Karpas-422 (cell line): ENCODE measurements around the gene ERCC8. TPM values are rescaled to one million over a fixed set of nuclear protein-coding genes. Genes with fewer than 3 reads are reported as not detected.

ENCODE experiments used
- DNase-seq: peaks from one replicate; pipeline ENCODE4 v3.0.0-alpha.2; 2015
- H2AFZ ChIP-seq: fragments of 200-600 bp; sonication (generic); 2 replicates; pipeline ENCODE4 v1.6.1; 2014; ENCODE audit warnings: antibody characterized with exemption, low read length, mixed read lengths
- H3K27ac ChIP-seq: fragments of 200-600 bp; sonication (generic); 2 replicates; pipeline ENCODE4 v1.5.1; 2014; ENCODE audit warnings: mild to moderate bottlenecking, low read length, moderate library complexity
- H3K27me3 ChIP-seq: fragments of 200-600 bp; sonication (generic); 2 replicates; pipeline ENCODE4 v1.6.1; 2014; ENCODE audit warnings: low read length, mixed read lengths
- H3K36me3 ChIP-seq: fragments of 200-600 bp; sonication (generic); 2 replicates; pipeline ENCODE4 v1.6.1; 2014; ENCODE audit warnings: low read length, mixed read lengths; ENCODE audit not compliant: insufficient read depth
- H3K4me1 ChIP-seq: fragments of 200-600 bp; sonication (generic); 2 replicates; pipeline ENCODE4 v1.6.1; 2014; ENCODE audit warnings: mild to moderate bottlenecking, low read length, mixed read lengths
- H3K4me2 ChIP-seq: fragments of 200-600 bp; sonication (generic); 2 replicates; pipeline ENCODE4 v1.6.1; 2014; ENCODE audit warnings: low read length, low read depth, mild to moderate bottlenecking; ENCODE audit not compliant: poor library complexity, severe bottlenecking
- H3K4me3 ChIP-seq: fragments of 200-600 bp; sonication (generic); 2 replicates; pipeline ENCODE4 v1.5.1; 2014; ENCODE audit warnings: mild to moderate bottlenecking, antibody characterized with exemption, low read length, mixed read lengths
- H3K79me2 ChIP-seq: fragments of 200-600 bp; sonication (generic); 2 replicates; pipeline ENCODE4 v1.6.1; 2014; ENCODE audit warnings: mild to moderate bottlenecking, low read length, mixed read lengths
- H3K9ac ChIP-seq: fragments of 200-600 bp; sonication (generic); 2 replicates; pipeline ENCODE4 v1.6.0; 2014; ENCODE audit warnings: low read length
- H3K9me2 ChIP-seq: fragments of 200-600 bp; sonication (generic), shearing (Covaris generic); replicated peaks from 2 replicates; pipeline ENCODE4 v1.6.0; 2014; ENCODE audit warnings: mild to moderate bottlenecking, low read length, moderate library complexity; ENCODE audit not compliant: insufficient read depth
- H3K9me3 ChIP-seq: fragments of 300-700, 200-600 bp; sonication (generic); 2 replicates; pipeline ENCODE4 v1.6.1; 2014; ENCODE audit warnings: low read length, mixed read lengths
- H4K20me1 ChIP-seq: fragments of 200-600 bp; sonication (generic); 2 replicates; pipeline ENCODE4 v1.6.1; 2014; ENCODE audit warnings: mild to moderate bottlenecking, antibody characterized with exemption, low read length, low read depth; ENCODE audit not compliant: insufficient read depth
- total RNA-seq: library from RNA; depleted of rRNA; stranded (reverse); fragments of >200 nt; shearing (Covaris generic); gene quantifications from 2 replicates; pipeline ENCODE4 v1.2.3, GENCODE V29; 2014; ENCODE audit warnings: low replicate concordance

Gene ERCC8
- total RNA-seq, 1 experiment from 2014 or later = 23.0 TPM

DNA sequence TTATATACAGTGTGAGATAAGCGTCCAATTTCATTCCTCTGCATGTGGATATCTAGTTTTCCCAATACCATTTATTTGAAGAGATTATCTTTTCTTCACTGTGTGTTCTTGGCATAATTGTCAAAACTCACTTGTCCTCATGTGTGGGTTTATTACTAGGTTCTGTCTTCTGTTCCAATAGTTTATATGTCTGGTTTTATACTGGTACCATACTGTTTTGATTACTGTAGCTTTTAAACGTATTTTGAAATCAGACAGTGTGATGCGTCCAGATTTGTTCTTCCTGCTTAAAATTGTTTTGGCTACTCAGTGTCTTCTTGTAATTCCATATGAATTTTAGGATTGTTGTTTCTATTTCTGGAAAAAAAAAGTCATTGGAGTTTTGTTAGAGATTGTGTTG lies 10.4 kb upstream of the ERCC8 start:
- Histone ChIP-seq H3K4me2 (no peak overlapping the region), H3K9ac (no peak overlapping the region), H3K36me3 (no peaks in the 10 kb centered on the region), H3K4me3 (no peak overlapping the region), H2AFZ (no peak overlapping the region), H4K20me1 (peaks cover 9% of the 10 kb centered on the region; the same call in 1 of the 2 replicates), H3K9me3 (no peaks in the 10 kb centered on the region), H3K27me3 (no peaks in the 10 kb centered on the region), H3K27ac (no peak overlapping the region), H3K4me1 (peaks cover 13% of the 10 kb centered on the region), H3K79me2 (peaks cover 97% of the 10 kb centered on the region), H3K9me2 (no peaks in the 10 kb centered on the region)
- no peak for DNase-seq

DNA sequence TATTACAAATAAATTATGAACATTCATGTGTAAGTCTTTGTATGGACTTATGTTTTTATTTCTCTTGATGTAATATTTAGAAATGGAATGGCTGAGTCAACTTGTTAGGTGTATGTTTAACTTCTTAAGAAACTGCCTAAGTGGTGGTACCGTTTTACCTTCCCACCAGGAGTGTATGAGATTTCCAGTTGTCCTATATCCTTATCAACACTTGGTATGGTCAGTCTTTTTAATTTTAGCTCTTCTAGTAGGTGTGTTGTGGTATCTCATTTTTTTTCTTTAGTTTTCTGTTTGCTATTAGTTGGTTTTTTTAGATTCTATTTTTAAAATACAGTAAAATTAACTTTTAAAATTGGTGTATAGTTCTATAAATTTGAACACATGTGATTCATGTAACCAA lies 3.9 kb upstream of the ERCC8 start:
- no peak for DNase-seq
- Histone ChIP-seq H3K27ac (no peak overlapping the region), H2AFZ (no peak overlapping the region), H3K36me3 (no peaks in the 10 kb centered on the region), H3K79me2 (peaks cover 95% of the 10 kb centered on the region), H3K9me2 (no peaks in the 10 kb centered on the region), H3K4me1 (peaks cover 24% of the 10 kb centered on the region), H3K9me3 (no peaks in the 10 kb centered on the region; the same call in 1 of the 2 replicates), H3K4me3 (no peak overlapping the region), H3K27me3 (no peaks in the 10 kb centered on the region), H4K20me1 (no peaks in the 10 kb centered on the region), H3K9ac (no peak overlapping the region), H3K4me2 (no peak overlapping the region)

DNA sequence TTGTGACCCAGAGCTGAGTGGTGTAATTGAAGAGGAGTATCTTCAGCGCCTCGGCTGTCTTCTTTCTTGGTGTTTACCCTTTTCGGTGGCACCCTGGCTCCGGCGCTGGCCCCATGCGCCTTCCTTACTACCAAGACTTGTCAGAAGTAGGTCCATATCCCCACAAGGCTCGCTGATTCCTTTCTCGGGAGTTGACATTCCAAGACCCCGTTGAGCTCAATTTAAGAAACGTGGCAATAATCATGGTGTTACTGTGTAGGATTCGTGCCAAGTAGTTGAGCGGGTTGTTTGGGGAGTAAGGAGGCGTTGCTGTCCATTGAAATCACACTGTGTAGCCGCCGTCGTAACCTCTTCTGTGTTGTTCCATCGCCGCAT lies 930 bp upstream of the ERCC8 start:
- peak overlapping the region; percentile 85 for H3K4me3 ChIP-seq
- peaks cover 96% of the 10 kb centered on the region for H3K79me2 ChIP-seq
- H3K27me3 ChIP-seq = no peaks in the 10 kb centered on the region
- peaks cover 6% of the 10 kb centered on the region for H3K36me3 ChIP-seq
- no peaks in the 10 kb centered on the region; the same call in 1 of the 2 replicates for H3K9me3 ChIP-seq
- peak overlapping the region; percentile 39; the same call in 1 of the 2 replicates for H3K27ac ChIP-seq
- H3K4me2 ChIP-seq = peak overlapping the region; percentile 93
- DNase-seq = peak; percentile 73
- H3K9ac ChIP-seq = peak overlapping the region; percentile 90
- no peaks in the 10 kb centered on the region for H4K20me1 ChIP-seq
- H2AFZ ChIP-seq = peak overlapping the region; percentile 82
- no peaks in the 10 kb centered on the region for H3K9me2 ChIP-seq
- H3K4me1 ChIP-seq = peaks cover 30% of the 10 kb centered on the region

DNA sequence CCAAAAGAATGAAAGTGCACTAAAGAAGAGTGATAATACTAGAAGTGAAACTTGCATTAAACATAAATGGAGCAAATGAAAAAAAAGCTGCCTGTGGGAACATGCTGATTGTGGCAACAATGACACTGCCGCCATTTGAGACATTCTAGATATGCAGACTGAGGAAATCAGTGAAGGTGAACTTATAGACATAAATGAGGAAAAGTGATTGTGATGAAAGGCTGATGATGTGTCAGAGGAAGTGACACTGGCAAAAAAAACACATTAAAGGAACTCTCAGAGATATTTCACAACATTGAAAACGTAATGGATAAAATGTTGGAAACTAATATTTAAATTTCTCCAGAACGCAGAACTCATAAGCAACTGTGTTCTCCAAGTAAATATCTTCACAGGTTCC lies 1.2 kb downstream of the ERCC8 start:
- DNase-seq = peak; percentile 55
- no peak overlapping the region for H2AFZ ChIP-seq
- no peaks in the 10 kb centered on the region for H4K20me1 ChIP-seq
- H3K9me2 ChIP-seq = no peaks in the 10 kb centered on the region
- peak overlapping the region; percentile 78 for H3K9ac ChIP-seq
- H3K9me3 ChIP-seq = peaks cover 3% of the 10 kb centered on the region; the same call in 1 of the 2 replicates
- no peaks in the 10 kb centered on the region for H3K27me3 ChIP-seq
- H3K4me1 ChIP-seq = peaks cover 19% of the 10 kb centered on the region
- peak overlapping the region; percentile 88 for H3K4me2 ChIP-seq
- peak overlapping the region; percentile 85 for H3K4me3 ChIP-seq
- peaks cover 96% of the 10 kb centered on the region for H3K79me2 ChIP-seq
- H3K36me3 ChIP-seq = peaks cover 21% of the 10 kb centered on the region
- no peak overlapping the region for H3K27ac ChIP-seq

DNA sequence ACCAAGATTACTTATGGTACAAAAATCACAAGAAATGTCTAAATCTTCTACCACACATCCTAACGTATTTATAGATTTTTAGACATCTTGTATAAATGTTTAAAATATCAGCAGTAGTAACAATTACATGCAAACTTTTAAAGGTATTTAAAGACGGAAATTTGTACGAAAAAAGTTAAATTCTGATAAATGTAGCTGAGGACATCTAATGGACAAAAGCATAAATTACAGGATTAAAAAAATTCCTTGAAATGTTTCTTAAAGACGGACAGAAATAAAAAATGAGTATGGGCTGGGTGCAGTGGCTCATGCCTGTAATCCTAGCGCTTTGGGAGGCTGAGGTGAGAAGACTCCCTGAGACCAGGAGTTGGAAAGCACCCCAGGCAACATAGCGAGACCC lies 15.8 kb downstream of the ERCC8 start:
- no peaks in the 10 kb centered on the region for H3K9me2 ChIP-seq
- H3K36me3 ChIP-seq = peaks cover 32% of the 10 kb centered on the region; the same call in 1 of the 2 replicates
- no peak overlapping the region for H3K27ac ChIP-seq
- H3K9ac ChIP-seq = no peak overlapping the region
- no peak overlapping the region for H2AFZ ChIP-seq
- H4K20me1 ChIP-seq = no peaks in the 10 kb centered on the region
- H3K4me3 ChIP-seq = no peak overlapping the region
- H3K9me3 ChIP-seq = no peaks in the 10 kb centered on the region
- no peaks in the 10 kb centered on the region for H3K27me3 ChIP-seq
- peaks cover 43% of the 10 kb centered on the region for H3K79me2 ChIP-seq
- no peaks in the 10 kb centered on the region for H3K4me1 ChIP-seq
- DNase-seq = no peak
- H3K4me2 ChIP-seq = no peak overlapping the region

DNA sequence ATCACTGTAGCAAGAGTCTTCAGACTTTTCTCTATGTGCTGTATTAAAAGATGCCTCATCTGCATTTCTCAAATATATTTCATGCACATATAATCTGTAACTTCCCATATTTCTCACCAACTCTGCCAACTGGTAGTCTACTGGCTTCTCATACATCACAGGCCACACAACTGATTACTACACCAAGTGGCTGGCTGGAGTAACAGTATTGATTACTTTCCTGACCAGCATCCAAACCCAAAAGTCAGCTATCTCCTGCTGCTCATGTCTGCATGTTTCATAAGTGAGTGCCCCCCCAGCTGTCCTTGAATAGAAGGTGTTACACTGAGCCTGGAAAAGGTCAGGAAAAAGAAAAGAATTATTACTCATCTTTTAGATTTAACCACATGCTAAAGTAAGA lies 17.4 kb downstream of the ERCC8 start:
- Histone ChIP-seq H3K9me2 (no peaks in the 10 kb centered on the region), H3K4me3 (no peak overlapping the region), H2AFZ (no peak overlapping the region), H4K20me1 (no peaks in the 10 kb centered on the region), H3K4me2 (no peak overlapping the region), H3K27me3 (no peaks in the 10 kb centered on the region), H3K79me2 (peaks cover 43% of the 10 kb centered on the region), H3K27ac (no peak overlapping the region), H3K9ac (no peak overlapping the region), H3K36me3 (peaks cover 36% of the 10 kb centered on the region), H3K9me3 (no peaks in the 10 kb centered on the region), H3K4me1 (no peaks in the 10 kb centered on the region)
- DNase-seq = no peak

DNA sequence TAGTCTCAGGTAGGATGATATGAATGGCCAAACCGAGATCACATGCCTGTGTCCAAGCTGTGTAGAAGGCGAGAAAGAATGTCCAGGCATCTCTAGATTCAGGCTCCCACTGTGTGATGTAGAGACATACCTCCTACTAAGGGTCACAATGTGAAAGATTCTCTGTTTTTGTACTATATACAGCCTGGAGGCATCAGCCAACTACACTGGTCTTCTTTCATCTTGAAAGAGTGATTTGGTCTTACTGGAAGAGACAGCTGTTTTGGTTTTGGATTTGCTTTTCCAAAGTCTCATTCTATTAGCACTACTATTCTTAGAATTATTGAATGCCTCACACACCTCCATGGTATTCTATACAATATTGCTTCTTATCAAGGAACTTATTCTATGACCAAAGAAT lies 26.4 kb downstream of the ERCC8 start:
- Histone ChIP-seq H4K20me1 (no peaks in the 10 kb centered on the region), H2AFZ (no peak overlapping the region), H3K4me1 (no peaks in the 10 kb centered on the region), H3K4me2 (no peak overlapping the region), H3K9me2 (no peaks in the 10 kb centered on the region), H3K4me3 (no peak overlapping the region), H3K27ac (no peak overlapping the region), H3K79me2 (peaks cover 5% of the 10 kb centered on the region; the same call in 1 of the 2 replicates), H3K36me3 (peaks cover 37% of the 10 kb centered on the region), H3K9ac (no peak overlapping the region), H3K9me3 (no peaks in the 10 kb centered on the region), H3K27me3 (no peaks in the 10 kb centered on the region)
- no peak for DNase-seq

DNA sequence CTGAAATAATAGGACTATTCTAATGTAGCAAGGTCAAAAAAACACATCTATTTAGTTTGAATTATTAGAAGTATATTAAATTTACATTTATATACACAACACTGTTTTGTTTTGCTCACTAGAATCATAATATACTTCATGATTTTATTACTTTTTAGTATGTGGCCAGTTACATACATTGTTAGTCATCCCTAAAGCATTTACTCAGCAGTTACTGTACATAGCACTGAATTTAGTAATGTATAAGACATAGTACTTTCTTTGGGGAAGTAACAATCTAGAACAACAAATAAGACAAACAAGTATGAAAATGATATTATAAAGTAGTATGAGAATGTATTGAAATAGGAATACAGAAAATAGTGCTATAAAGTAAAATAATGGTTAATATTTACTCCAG lies 28.2 kb downstream of the ERCC8 start:
- Histone ChIP-seq H3K27me3 (no peaks in the 10 kb centered on the region), H3K27ac (no peak overlapping the region), H3K4me2 (no peak overlapping the region), H3K9me3 (no peaks in the 10 kb centered on the region), H3K4me3 (no peak overlapping the region), H3K36me3 (peaks cover 27% of the 10 kb centered on the region; the same call in 1 of the 2 replicates), H3K9ac (no peak overlapping the region), H3K9me2 (no peaks in the 10 kb centered on the region), H3K4me1 (no peaks in the 10 kb centered on the region), H3K79me2 (no peaks in the 10 kb centered on the region; the same call in 1 of the 2 replicates), H4K20me1 (no peaks in the 10 kb centered on the region), H2AFZ (no peak overlapping the region)
- DNase-seq = no peak

DNA sequence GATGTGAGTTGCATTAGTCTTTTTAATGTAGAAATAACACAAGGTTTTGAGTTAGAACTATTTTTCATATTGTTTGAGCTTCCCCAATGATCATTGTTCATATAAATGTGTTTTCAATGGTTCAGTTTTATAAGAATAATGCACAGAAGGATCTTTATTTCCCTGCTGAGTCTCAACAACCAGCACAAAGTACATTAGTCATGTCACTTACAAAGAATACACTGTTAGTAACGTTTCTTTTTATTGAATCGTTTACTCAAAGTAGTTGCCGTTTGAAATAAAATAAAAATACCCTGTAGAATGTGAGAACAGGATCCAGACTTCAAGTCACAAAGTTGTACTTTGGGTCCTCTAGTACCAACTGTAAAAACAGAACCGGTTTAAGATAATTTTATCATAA lies 41.5 kb downstream of the ERCC8 start:
- H3K27ac ChIP-seq = no peak overlapping the region
- no peaks in the 10 kb centered on the region for H3K4me1 ChIP-seq
- H4K20me1 ChIP-seq = no peaks in the 10 kb centered on the region
- H2AFZ ChIP-seq = no peak overlapping the region
- no peaks in the 10 kb centered on the region for H3K79me2 ChIP-seq
- H3K9me3 ChIP-seq = no peaks in the 10 kb centered on the region
- no peak overlapping the region for H3K9ac ChIP-seq
- DNase-seq = no peak
- no peak overlapping the region for H3K4me2 ChIP-seq
- H3K4me3 ChIP-seq = no peak overlapping the region
- no peaks in the 10 kb centered on the region for H3K27me3 ChIP-seq
- peaks cover 3% of the 10 kb centered on the region; the same call in 1 of the 2 replicates for H3K36me3 ChIP-seq
- H3K9me2 ChIP-seq = no peaks in the 10 kb centered on the region
